Measurements from ENCODE around the gene SLC25A21. TPM values are rescaled to one million over a fixed set of nuclear protein-coding genes. Genes with fewer than 3 reads are reported as not detected.

SLC25A21 gene
- total RNA-seq, 1 experiment from 2014 or later = 37.0 TPM

DNA sequence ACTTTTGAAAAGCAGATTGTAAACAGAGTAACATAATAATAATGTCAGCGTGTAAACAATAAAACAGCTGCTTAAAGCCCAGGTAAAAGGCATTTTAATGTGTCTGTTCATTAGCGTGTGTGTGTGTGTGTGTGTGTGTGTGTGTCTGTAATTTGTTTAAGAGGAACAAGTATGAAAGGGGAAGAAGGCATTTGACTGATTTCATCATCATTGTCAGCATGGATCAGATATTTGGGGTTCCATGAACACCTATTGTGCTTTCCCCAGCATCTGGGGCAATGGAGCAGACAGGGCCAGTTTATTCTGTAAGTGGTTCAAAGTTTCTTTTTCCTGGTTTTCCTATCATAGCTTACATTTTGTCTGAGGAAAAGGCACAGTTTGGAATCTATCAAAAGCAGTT lies 28.9 kb downstream of the SLC25A21 start:
- DNase-seq (ENCODE audit: low read depth) = no peak

DNA sequence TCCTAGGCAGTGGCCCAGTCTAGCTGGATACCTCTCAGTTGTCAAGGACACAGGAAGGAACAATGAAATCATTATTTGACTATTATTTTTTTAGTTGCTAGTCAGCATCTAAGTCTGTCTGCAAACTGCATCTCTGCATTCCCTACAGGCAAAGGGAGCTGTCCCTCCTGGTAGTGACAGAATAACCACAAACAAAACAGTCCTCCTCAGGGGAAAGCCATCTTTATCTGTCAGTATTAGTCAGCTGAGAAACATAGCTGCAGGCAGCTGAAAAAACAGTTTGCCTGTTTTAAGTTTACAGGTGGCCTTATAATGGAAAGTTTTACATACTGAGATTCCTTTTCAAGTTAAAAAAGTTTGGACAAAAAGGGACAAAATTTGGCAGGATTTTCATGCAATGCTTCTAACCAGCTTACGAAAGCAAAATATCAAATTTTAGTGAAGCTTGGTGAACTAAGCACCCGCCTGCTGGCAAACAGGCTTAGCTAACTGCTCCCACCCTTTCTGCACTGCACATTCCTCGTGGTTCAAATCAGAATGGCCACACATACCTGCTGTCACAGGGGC lies 29.5 kb downstream of the SLC25A21 start:
- DNase-seq (ENCODE audit: low read depth) = peak; percentile 86

DNA sequence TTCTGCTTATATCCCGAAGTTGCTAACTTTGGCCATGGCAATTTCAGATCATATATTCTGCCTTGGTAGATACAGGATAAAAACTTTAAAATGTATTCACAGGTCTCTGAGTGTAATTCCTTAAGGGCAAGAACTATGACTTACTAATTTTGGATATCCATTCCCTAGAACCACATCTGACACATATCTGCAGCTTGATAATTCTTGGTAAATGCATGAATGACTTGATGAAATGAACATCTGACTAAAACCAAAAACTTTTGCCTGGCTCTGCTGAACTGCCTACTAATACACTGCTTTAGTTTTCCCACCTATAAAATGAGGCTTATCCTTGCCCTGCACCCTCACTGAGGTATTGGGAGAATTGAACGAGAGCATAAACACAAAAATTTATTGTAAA lies 32.2 kb downstream of the SLC25A21 start:
- DNase-seq (ENCODE audit: low read depth) = peak; percentile 38

DNA sequence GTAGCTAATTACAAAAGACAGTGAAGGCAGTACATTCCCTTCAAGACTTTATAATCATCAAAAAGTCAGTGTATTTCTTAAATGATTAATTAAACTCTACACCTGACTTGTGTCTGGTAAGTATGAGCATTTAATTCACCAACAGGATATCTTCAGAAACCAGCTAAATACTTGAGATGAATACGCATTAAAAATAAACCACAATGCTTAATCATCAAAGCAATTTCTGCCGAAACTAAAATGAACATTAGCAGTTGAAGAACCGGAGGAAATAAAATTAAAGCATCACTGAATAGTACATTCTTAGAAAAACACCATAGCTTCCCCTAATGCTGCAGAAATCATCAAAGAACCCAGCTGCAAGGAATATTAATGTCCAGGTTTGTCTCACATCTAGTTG lies 32.7 kb downstream of the SLC25A21 start:
- DNase-seq (ENCODE audit: low read depth) = no peak

- DNase-seq (ENCODE audit: low read depth) = no peak
Measured at GRCh38 chr14:37138898-37139297, 33.5 kb downstream of the SLC25A21 start.

DNA sequence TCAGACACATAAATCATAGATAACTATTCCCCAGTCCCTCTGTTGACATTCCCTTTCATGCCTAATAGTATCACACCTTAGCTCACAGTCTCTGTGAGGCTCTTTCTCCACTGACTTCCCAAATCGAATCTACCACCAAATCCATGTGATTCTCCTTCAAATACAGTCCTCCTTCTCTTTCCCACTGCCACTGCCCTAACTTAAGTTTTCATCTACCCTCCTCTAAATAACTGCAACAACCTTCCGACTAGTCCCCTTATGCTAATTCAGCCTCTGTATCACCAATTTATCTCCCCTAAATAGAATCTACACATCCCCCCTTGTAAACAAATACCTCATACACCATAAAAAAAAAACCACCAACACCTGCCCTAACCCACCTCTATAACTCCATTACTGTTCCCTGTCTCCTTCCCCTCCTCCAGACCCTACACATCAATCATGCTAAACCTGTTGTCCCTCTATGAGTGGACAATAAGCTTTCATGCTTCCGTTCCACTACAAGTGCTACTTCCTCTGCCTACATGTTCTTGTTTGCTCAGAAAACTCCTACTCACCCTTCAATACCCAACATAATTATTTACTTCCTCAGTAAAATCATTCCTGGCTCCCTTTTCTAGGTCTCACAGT lies 39.0 kb downstream of the SLC25A21 start:
- DNase-seq (ENCODE audit: low read depth) = no peak

DNA sequence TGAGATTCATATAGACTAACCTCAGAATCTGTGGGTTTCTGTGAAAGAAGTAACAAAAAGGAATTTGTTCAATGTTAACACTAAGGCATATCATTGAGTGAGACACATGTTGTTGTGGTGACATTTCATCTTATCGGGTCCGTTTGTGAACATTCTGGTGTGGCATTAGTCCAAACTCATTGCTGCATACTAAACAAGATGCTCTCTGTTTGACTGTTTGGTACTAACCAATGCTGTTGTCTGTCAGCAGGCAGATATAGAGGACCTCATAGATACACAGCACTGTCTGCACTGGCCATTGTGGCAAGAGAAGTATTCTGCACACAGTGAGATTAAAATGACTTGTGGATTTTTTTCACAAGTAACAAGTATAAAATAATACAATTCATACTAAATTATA lies 41.2 kb downstream of the SLC25A21 start:
- no peak for DNase-seq (ENCODE audit: low read depth)

GRCh38 chr14:37129047-37129446 lies 43.4 kb downstream of the SLC25A21 start:
- no peak for DNase-seq (ENCODE audit: low read depth)

DNA sequence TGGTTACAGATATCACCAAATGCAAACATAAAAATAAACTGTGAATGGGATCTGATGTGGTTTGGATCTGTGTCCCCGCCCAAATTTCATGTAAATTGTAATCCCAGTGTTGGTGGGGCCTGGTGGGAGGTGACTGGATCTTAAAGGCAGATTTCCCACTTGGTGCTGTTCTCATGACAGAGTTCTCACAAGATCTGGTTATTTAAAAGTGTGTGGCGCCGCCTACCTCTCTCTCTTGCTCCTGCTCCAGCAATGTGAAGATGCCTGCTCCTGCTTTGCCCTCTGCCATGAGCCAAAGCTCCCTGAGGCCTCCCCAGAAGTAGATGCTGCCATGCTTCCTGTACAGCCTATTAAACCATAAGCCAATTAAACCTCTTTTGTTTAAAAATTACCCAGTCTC lies 47.8 kb downstream of the SLC25A21 start:
- DNase-seq (ENCODE audit: low read depth) = peak; percentile 72

DNA sequence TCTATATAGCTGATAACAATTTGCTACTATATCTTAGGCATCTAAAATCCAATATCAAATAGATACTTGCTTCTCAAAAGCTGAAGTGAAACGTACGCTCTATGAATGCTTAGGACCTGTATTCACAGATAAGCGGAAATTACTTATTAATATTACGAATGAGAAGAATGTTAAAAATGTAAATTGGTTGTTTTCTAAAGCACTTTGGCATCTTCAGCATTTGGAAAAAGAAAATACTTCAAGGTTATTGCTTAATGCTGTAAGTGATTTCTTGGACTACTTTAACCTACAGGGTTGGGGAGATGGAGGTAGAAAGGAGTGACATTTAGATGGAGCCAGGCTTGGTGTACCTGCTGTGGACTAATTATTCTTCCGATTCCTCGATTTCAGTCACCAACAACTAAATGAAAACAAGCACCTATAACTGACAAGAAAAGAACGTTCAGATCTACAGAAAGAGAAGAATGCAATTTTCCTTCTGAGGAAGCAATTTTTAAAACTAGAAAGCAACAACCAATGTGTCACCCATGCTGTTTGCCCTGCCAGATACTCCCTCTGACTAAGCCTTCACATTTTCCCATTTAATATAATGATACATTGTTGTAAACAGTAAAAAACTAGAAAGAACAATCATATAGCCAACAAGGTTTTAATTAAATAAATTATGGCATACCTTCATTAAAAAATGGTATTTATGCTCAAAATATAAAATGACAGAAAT lies 49.3 kb downstream of the SLC25A21 start:
- no peak for DNase-seq (ENCODE audit: low read depth)

DNA sequence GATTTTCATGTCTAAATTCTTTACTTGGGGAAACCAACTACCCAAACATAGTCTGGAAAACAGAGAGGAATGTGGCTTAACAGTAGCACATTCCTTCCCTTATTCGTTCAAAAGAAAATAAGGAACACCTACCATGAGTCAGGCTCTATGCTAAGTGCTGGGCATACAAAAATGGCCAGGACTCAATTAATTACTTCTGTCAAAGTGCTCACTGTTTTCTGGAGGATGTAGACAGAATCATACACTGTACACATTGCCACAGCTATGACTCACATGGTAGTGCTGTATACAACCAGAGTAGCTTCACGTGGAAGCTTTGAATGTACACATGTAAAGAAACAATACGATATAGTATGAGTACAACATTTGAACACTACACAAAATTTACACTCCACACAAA lies 50.1 kb downstream of the SLC25A21 start:
- DNase-seq (ENCODE audit: low read depth) = peak; percentile 93

- no peak for DNase-seq (ENCODE audit: low read depth)
Measured at GRCh38 chr14:37118673-37119366, 53.6 kb downstream of the SLC25A21 start.

- DNase-seq (ENCODE audit: low read depth) = peak; percentile 83
Measured at GRCh38 chr14:37116933-37117849, 55.2 kb downstream of the SLC25A21 start.

GRCh38 chr14:37115406-37115805 lies 57.0 kb downstream of the SLC25A21 start:
- no peak for DNase-seq (ENCODE audit: low read depth)

DNA sequence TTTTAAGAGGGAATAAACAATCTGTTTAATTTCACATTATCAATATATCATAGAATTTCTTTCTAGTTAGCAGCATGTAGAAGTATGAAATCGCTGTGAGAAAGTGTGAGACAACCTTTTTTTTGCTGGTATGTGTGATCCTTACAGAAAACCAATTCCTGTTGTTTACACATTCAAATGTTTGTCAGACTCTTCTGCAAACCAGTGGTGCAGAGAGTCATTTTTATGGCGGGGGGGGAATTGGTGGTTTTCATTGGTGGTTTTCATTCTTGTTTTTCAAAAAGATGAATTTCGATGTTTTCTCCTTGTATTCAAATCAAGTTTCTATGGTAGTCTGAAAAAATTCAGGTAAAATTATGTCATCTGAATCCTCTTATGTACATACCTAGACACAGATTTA lies 57.8 kb downstream of the SLC25A21 start:
- DNase-seq (ENCODE audit: low read depth) = no peak

DNA sequence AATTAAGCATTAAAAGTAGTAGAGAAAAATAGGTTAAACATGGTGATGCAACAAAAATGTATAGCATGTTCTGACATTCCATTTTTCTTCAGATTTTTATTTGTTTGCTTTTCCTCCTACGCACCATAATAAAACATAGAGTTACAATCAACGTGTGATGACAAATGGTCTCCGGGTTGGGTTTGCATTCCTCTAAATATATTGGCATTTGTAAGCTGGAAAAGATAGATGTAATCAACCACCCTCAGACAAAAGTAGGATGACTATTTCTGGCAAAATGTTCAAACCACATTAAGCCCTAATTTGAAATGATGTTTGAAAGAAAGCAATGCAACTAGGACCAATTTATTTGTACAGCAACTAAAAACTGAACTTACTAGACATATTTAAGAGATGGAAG lies 58.4 kb downstream of the SLC25A21 start:
- peak; percentile 39 for DNase-seq (ENCODE audit: low read depth)

DNA sequence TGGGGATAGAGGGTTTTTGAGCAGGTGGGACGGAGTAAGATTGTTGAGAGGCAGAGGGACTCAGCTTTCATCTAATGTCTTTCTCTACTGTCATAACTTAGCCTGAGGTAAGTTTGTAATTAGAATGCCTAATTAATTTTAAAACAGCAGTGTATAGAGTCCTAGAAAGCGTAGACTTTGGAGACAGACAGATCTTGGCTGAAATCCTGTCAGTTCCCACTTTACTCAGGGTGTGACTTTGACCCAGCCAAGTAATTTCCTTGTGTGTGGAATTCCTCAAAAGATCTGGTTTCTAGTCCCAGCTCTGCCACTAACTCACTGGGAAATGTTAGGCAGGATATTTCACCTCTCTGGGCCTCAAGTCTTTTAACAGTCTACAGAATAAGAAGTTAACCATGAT lies 74.3 kb downstream of the SLC25A21 start:
- no peak for DNase-seq (ENCODE audit: low read depth)

DNA sequence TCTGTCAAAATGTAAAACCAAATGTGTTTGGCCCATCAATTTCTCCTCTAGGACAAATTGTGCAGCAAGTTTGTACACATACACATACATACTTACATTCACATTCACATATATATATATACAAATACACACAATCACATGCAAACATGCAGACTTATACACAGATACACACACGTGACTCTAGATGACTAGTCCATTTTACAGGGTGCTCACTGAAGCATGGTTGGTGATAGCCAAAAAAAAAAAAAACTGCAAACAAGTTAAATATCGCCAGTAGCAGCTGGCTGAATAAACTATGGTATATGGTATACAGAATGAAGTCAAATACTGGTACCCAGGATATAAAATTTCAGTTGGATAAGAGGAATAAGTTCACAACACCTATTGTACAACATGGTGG lies 77.9 kb downstream of the SLC25A21 start:
- DNase-seq (ENCODE audit: low read depth) = no peak

GRCh38 chr14:37093364-37093763 lies 79.0 kb downstream of the SLC25A21 start:
- no peak for DNase-seq (ENCODE audit: low read depth)

DNA sequence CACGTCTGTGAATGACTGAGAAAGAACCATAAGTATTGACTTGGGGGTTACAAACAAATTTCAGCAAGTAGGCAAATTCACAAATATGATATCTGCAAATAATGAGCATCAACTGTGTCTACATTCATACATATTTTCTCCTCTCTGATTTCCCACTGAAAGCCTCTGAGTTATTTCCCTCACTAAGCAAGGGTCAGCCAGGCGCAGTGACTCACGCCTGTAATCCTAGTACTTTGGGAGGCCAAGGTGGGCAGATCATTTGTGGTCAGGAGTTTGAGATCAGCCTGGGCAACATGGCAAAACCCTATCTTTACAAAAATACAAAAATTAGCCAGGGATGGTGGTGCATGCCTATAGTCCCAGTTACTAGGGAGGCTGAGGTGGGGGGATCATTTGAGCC lies 80.8 kb downstream of the SLC25A21 start:
- peak; percentile 89 for DNase-seq (ENCODE audit: low read depth)

DNA sequence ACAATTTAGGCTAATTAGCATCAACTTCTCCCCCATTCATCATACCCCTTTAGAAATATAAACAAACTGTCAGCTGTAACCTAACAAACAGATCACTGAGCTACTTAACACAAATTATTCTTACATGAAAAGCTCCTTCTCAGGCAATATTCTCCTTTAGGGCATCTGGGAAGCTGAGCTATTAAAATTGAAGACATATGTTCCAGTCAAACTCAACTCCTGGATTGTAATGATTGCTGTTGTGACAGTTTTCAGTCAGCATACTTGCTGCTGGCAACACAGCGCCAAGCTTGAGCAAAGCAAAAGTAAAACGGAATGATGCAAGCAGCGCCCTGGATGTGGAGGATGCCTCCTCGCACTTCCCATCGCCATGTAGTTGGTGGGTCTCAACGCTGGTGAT lies 82.4 kb downstream of the SLC25A21 start:
- peak; percentile 71 for DNase-seq (ENCODE audit: low read depth)

DNA sequence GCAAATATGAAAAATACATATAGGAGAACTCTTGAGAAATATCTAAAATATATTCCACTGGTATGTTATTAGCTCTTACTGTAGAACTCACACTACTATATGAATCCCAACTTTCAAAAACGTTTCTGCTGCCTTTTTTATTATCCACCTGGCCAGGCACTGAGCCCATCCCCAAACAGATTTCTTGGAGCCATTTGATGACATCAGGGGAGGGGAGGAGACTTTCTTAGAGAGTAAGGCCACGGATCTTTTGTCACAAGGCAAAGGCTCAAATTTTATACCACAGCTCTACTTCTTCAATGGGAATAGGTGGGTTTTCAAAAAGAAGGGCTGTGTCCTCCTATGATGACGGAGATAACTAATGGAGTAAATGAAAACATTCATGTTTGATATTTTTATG lies 83.0 kb downstream of the SLC25A21 start:
- DNase-seq (ENCODE audit: low read depth) = peak; percentile 39

Data from Daoy (cell line).